Mesenchymal stem cell (in vitro differentiated cells and primary cell): ENCODE measurements around the gene KANSL2.

Experiments used
- DNase-seq: peaks from one replicate; pipeline ENCODE4 v3.0.0-alpha.2; 2013
- H2AFZ ChIP-seq: one replicate; pipeline ENCODE4 v1.6.1; 2013; ENCODE audit warnings: low read depth, mild to moderate bottlenecking, control low read depth, inconsistent platforms, low read length, moderate library complexity
- H2AK5ac ChIP-seq: 2 replicates; pipeline ENCODE4 v1.6.1; 2013; ENCODE audit warnings: low read length, moderate library complexity, mild to moderate bottlenecking, inconsistent platforms; ENCODE audit not compliant: severe bottlenecking
- H2BK120ac ChIP-seq: one replicate; pipeline ENCODE4 v1.6.1; 2013; ENCODE audit warnings: low read depth, mild to moderate bottlenecking, inconsistent platforms, low read length, moderate library complexity
- H2BK12ac ChIP-seq, 2 experiments: one replicate each; pipeline ENCODE4 v1.6.1; 2013; ENCODE audit warnings: inconsistent platforms in 2 of 2, low read length in 2 of 2, mild to moderate bottlenecking in 2 of 2, moderate library complexity in 2 of 2, control low read depth in 1 of 2
- H2BK15ac ChIP-seq: one replicate; pipeline ENCODE4 v1.6.1; 2013; ENCODE audit warnings: mild to moderate bottlenecking, low read depth, inconsistent platforms; ENCODE audit not compliant: poor library complexity, severe bottlenecking
- H2BK5ac ChIP-seq: 2 replicates; pipeline ENCODE4 v1.6.1; 2013; ENCODE audit warnings: low read depth, mild to moderate bottlenecking, low read length, control low read depth, inconsistent platforms; ENCODE audit not compliant: poor library complexity, severe bottlenecking
- H3K14ac ChIP-seq, 2 experiments: one replicate each; pipeline ENCODE4 v1.6.1; 2013; ENCODE audit warnings: inconsistent platforms in 2 of 2, low read length in 2 of 2, control low read depth in 1 of 2, mild to moderate bottlenecking in 1 of 2, moderate library complexity in 1 of 2
- H3K18ac ChIP-seq, 2 experiments: one replicate each; pipeline ENCODE4 v1.6.1; 2013; ENCODE audit warnings: inconsistent platforms in 2 of 2, low read length in 2 of 2, control low read depth in 1 of 2, low read depth in 1 of 2, mild to moderate bottlenecking in 1 of 2
- H3K23ac ChIP-seq, 2 experiments: one replicate each; pipeline ENCODE4 v1.6.1; 2013; ENCODE audit warnings: inconsistent platforms in 2 of 2, low read length in 2 of 2, mild to moderate bottlenecking in 2 of 2, moderate library complexity in 2 of 2, control low read depth in 1 of 2
- H3K27ac ChIP-seq: 2 replicates; pipeline ENCODE4 v1.5.1; 2013; ENCODE audit warnings: mild to moderate bottlenecking, moderate library complexity, low read length, control low read depth, inconsistent platforms; ENCODE audit not compliant: poor library complexity, severe bottlenecking
- H3K27me3 ChIP-seq, 2 experiments: 2 replicates each; pipeline versions ENCODE4 v1.6.1 to v1.7.0; 2013; ENCODE audit warnings: low read length in 2 of 2, mild to moderate bottlenecking in 2 of 2, moderate library complexity in 2 of 2, control low read depth in 1 of 2, inconsistent platforms in 1 of 2; ENCODE audit not compliant: control insufficient read depth in 1 of 2, insufficient read depth in 1 of 2
- H3K36me3 ChIP-seq, 2 experiments: 2 replicates each; pipeline versions ENCODE4 v1.6.1 to v1.7.0; 2013; ENCODE audit warnings: low read length in 2 of 2, control low read depth in 1 of 2, inconsistent platforms in 1 of 2, low read depth in 1 of 2, mild to moderate bottlenecking in 1 of 2; ENCODE audit not compliant: insufficient read depth in 2 of 2, control insufficient read depth in 1 of 2
- H3K4ac ChIP-seq, 2 experiments: one replicate each; pipeline ENCODE4 v1.6.1; 2013; ENCODE audit warnings: inconsistent platforms in 2 of 2, low read length in 2 of 2, mild to moderate bottlenecking in 2 of 2, moderate library complexity in 2 of 2, control low read depth in 1 of 2, low read depth in 1 of 2
- H3K4me1 ChIP-seq: 2 replicates; pipeline ENCODE4 v1.6.1; 2013; ENCODE audit warnings: low read depth, low read length, control low read depth; ENCODE audit not compliant: control insufficient read depth, insufficient read depth
- H3K4me2 ChIP-seq: 2 replicates; pipeline ENCODE4 v1.6.1; 2013; ENCODE audit warnings: low read length, mild to moderate bottlenecking, inconsistent platforms; ENCODE audit not compliant: poor library complexity, severe bottlenecking
- H3K4me3 ChIP-seq, 2 experiments: 2 replicates each; pipeline versions ENCODE4 v1.5.1 to v1.7.0; 2013; ENCODE audit warnings: low read length in 2 of 2, mild to moderate bottlenecking in 2 of 2, control low read depth in 1 of 2, low read depth in 1 of 2; ENCODE audit not compliant: insufficient read depth in 1 of 2
- H3K79me1 ChIP-seq: replicated peaks from 2 replicates; pipeline ENCODE4 v1.6.1; 2013; ENCODE audit warnings: mild to moderate bottlenecking, control low read depth, low read length, inconsistent platforms; ENCODE audit not compliant: poor library complexity, severe bottlenecking
- H3K9ac ChIP-seq: 2 replicates; pipeline ENCODE4 v1.7.0; 2013; ENCODE audit warnings: mild to moderate bottlenecking, low read length, moderate library complexity
- H3K9me3 ChIP-seq: 2 replicates; pipeline ENCODE4 v1.7.0; 2013; ENCODE audit warnings: mild to moderate bottlenecking, low read length; ENCODE audit not compliant: control insufficient read depth
- H4K8ac ChIP-seq: one replicate; pipeline ENCODE4 v1.6.1; 2013; ENCODE audit warnings: inconsistent platforms, mild to moderate bottlenecking, low read length, moderate library complexity
- H4K91ac ChIP-seq: one replicate; pipeline ENCODE4 v1.6.1; 2013; ENCODE audit warnings: mild to moderate bottlenecking, low read length, inconsistent platforms
- WGBS: methylation state at CpG from one replicate; pipeline ENCODE4 v1.1.7; 2013; ENCODE audit warnings: mixed read lengths; 5-methylcytosine and 5-hydroxymethylcytosine counted together

Gene KANSL2

DNA sequence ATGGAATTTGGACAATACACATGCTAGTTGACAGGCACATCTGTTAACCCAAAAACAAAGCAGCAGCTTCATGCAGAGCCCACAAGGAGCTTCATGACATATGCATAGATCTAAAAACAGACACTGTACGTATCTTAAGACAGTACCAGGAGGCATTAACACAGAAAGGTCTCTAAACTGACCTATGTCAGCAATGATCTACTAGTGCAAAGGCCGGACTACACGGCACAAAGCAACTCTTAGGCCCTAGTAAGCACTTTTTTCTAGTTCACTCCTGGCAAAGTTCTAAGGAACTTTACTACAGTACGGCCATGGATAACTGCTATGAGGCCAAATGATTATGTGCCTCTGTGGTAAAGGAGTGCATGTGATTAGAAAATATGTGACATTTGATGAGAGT, 8.4 kb upstream of the KANSL2 start:
- Histone ChIP-seq H3K4ac (no peak overlapping the region), H2BK15ac (no peak overlapping the region), H3K9me3 (no peaks in the 10 kb centered on the region), H2BK5ac (no peak overlapping the region), H2AFZ (no peak overlapping the region), H3K9ac (no peak overlapping the region), H3K36me3 (peaks cover 19 to 77% of the 10 kb centered on the region in 2 experiments), H3K27me3 (no peaks in the 10 kb centered on the region), H3K4me2 (no peak overlapping the region), H2BK120ac (no peak overlapping the region), H4K91ac (no peak overlapping the region), H3K27ac (peak overlapping the region; percentile 28), H3K23ac (no peak overlapping the region), H3K4me1 (no peaks in the 10 kb centered on the region), H3K18ac (no peak overlapping the region), H3K4me3 (no peak overlapping the region), H4K8ac (no peak overlapping the region), H3K79me1 (peaks cover 19% of the 10 kb centered on the region), H3K14ac (no peak overlapping the region), H2BK12ac (no peak overlapping the region), H2AK5ac (no peak overlapping the region)
- no peak for DNase-seq
- 74% methylated on average over 4 of the region's 4 CpGs for WGBS

GRCh38 chr12:48688836-48689235, 6.8 kb upstream of the KANSL2 start:
- H2BK15ac ChIP-seq: no peak overlapping the region
- H4K91ac ChIP-seq: no peak overlapping the region
- H3K4me3 ChIP-seq: no peak overlapping the region
- H3K23ac ChIP-seq: no peak overlapping the region
- H2AK5ac ChIP-seq: no peak overlapping the region
- no peak overlapping the region for H4K8ac ChIP-seq
- no peak overlapping the region for H3K14ac ChIP-seq
- H2BK120ac ChIP-seq: no peak overlapping the region
- no peak overlapping the region for H2AFZ ChIP-seq
- no peak overlapping the region for H3K27ac ChIP-seq
- H2BK5ac ChIP-seq: no peak overlapping the region
- no peaks in the 10 kb centered on the region for H3K27me3 ChIP-seq
- no peaks in the 10 kb centered on the region for H3K9me3 ChIP-seq
- H3K79me1 ChIP-seq: peaks cover 15% of the 10 kb centered on the region
- no peak overlapping the region for H3K18ac ChIP-seq
- no peak overlapping the region for H3K9ac ChIP-seq
- DNase-seq: no peak
- no peak overlapping the region for H3K4me2 ChIP-seq
- H3K4ac ChIP-seq: no peak overlapping the region
- WGBS: 92% methylated on average over 1 of the region's 1 CpG
- no peak overlapping the region for H2BK12ac ChIP-seq
- peaks cover 15 to 62% of the 10 kb centered on the region in 2 experiments for H3K36me3 ChIP-seq
- H3K4me1 ChIP-seq: no peaks in the 10 kb centered on the region

DNA sequence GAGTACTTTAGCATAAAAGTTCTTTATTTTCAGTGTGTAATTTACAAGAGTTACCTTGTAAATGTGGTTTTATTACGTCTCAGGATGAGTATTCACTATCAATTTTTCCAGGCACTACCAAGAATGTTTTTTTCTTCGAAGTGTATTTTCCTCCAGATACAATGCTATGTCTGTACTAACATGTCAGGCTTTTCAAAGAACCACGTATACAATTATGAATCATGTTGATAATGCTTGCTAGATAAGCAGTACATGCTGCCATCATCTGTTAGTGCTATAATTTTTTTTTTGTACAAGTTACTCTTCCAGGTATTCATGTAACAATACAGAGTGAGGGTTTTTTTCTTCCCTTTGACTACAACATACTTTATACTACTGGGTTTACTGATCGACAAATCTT, 5.6 kb upstream of the KANSL2 start:
- H3K4me1 ChIP-seq: no peaks in the 10 kb centered on the region
- H3K4ac ChIP-seq: no peak overlapping the region
- H3K23ac ChIP-seq: no peak overlapping the region
- no peak overlapping the region for H3K18ac ChIP-seq
- no peaks in the 10 kb centered on the region for H3K9me3 ChIP-seq
- no peak overlapping the region for H3K14ac ChIP-seq
- no peak overlapping the region for H3K4me2 ChIP-seq
- H3K27me3 ChIP-seq: no peaks in the 10 kb centered on the region
- no peak overlapping the region for H3K9ac ChIP-seq
- no peak overlapping the region for H3K4me3 ChIP-seq
- H2BK15ac ChIP-seq: no peak overlapping the region
- peaks cover 6% of the 10 kb centered on the region for H3K79me1 ChIP-seq
- DNase-seq: no peak
- H3K27ac ChIP-seq: no peak overlapping the region
- H3K36me3 ChIP-seq: peaks cover 5 to 49% of the 10 kb centered on the region in 2 experiments
- WGBS: 100% methylated on average over 3 of the region's 4 CpGs
- no peak overlapping the region for H2AFZ ChIP-seq
- H2AK5ac ChIP-seq: no peak overlapping the region
- H2BK12ac ChIP-seq: no peak overlapping the region
- no peak overlapping the region for H4K8ac ChIP-seq
- H4K91ac ChIP-seq: no peak overlapping the region
- no peak overlapping the region for H2BK120ac ChIP-seq
- H2BK5ac ChIP-seq: no peak overlapping the region

DNA sequence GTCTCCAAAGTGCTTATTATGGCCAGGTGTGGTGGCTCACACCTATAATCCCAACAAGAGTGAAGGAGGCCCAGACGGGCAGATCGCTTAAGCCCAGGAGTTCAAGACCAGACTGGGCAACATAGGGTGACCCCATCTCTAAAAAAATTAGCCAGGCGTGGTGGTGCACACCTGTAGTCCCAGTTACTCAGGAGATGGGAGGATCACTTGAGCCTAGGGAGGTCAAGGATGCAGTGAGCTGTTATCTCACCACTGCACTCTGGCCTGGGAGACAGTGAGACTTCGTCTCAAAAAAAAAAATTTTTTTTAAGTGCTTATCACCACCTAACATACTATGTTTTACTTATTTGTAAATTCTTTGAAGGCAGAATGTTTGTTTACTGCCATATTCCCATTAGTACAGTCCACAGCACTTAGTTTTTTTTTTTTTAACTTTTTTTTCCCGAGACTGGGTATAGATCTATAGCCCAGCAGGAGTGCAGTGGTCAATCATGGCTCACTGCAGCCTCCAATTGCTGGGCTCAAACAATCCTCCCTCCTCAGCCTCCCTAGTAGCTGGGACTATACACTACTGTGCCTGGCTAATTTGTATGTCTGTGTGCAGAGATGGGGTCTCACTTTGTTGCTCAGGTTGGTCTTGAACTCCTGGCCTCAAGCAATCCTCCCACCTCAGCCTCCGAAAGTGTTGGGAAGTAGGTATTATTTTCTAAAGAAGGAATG, 4.7 kb upstream of the KANSL2 start:
- 100% methylated on average over 4 of the region's 6 CpGs for WGBS
- Histone ChIP-seq H2BK15ac (no peak overlapping the region), H3K18ac (no peak overlapping the region), H3K79me1 (peaks cover 6% of the 10 kb centered on the region), H3K23ac (peak overlapping the region in 1 of 2 experiments; percentile 73), H3K9me3 (no peaks in the 10 kb centered on the region), H3K4ac (no peak overlapping the region), H3K27me3 (no peaks in the 10 kb centered on the region), H2BK5ac (no peak overlapping the region), H3K4me1 (no peaks in the 10 kb centered on the region), H2AFZ (no peak overlapping the region), H3K4me3 (no peak overlapping the region), H4K91ac (no peak overlapping the region), H4K8ac (no peak overlapping the region), H3K36me3 (peaks cover 5 to 41% of the 10 kb centered on the region in 2 experiments), H3K27ac (no peak overlapping the region), H2AK5ac (no peak overlapping the region), H2BK12ac (no peak overlapping the region), H3K14ac (no peak overlapping the region), H3K4me2 (no peak overlapping the region), H2BK120ac (no peak overlapping the region), H3K9ac (no peak overlapping the region)
- no peak for DNase-seq
